GM12878 (cell line): ENCODE measurements around the gene KIDINS220. TPM values are rescaled to one million over a fixed set of nuclear protein-coding genes. Genes with fewer than 3 reads are reported as not detected.

Experiments used
- CBFB ChIP-seq: IDR thresholded peaks from 2 replicates; pipeline ENCODE4 v1.6.1; 2016; ENCODE audit warnings: antibody characterized with exemption, low read depth
- DPF2 ChIP-seq: fragments of 450-650 bp; IDR thresholded peaks from 2 replicates; pipeline ENCODE4 v1.6.1; 2017; ENCODE audit warnings: mild to moderate bottlenecking
- ESRRA ChIP-seq: IDR thresholded peaks from 2 replicates; pipeline ENCODE4 v1.6.1; 2012; ENCODE audit warnings: mild to moderate bottlenecking, low read length, improper control_type of control experiment
- GATAD2B ChIP-seq: fragments of 450-650 bp; conservative IDR thresholded peaks from 2 replicates; pipeline ENCODE4 v1.6.1; 2017; ENCODE audit warnings: low read depth, mild to moderate bottlenecking, moderate library complexity
- JUNB ChIP-seq: IDR thresholded peaks from 2 replicates; pipeline ENCODE4 v1.6.1; 2016; ENCODE audit warnings: antibody characterized with exemption, mild to moderate bottlenecking
- NFYB ChIP-seq: IDR thresholded peaks from 2 replicates; pipeline ENCODE4 v1.6.1; 2011; ENCODE audit warnings: low read depth, mild to moderate bottlenecking, low read length, improper control_type of control experiment, moderate library complexity; ENCODE audit not compliant: insufficient read depth
- RAD51 ChIP-seq: fragments of 450-650 bp; IDR thresholded peaks from 2 replicates; pipeline ENCODE4 v1.6.1; 2016; ENCODE audit warnings: moderate library complexity, mild to moderate bottlenecking, inconsistent platforms
- RELA ChIP-seq: fragments of 450-650 bp; IDR thresholded peaks from 2 replicates; pipeline ENCODE4 v1.8.0; 2014; ENCODE audit warnings: borderline replicate concordance; ENCODE audit not compliant: partially characterized antibody
- RFX5 ChIP-seq: IDR thresholded peaks from 2 replicates; pipeline ENCODE4 v1.6.1; 2011; ENCODE audit warnings: low read depth, low read length, improper control_type of control experiment
- ZNF622 ChIP-seq: fragments of 450-650 bp; IDR thresholded peaks from 2 replicates; pipeline ENCODE4 v1.6.1; 2017; ENCODE audit warnings: mild to moderate bottlenecking, inconsistent platforms
- ZSCAN29 ChIP-seq: fragments of 450-650 bp; IDR thresholded peaks from 2 replicates; pipeline ENCODE4 v1.6.1; 2017; ENCODE audit warnings: mild to moderate bottlenecking, moderate library complexity
- polyA plus RNA-seq, 11 experiments: library from polyadenylated mRNA; depleted of rRNA in 4 of 11; unstranded in 6 of 11; stranded (reverse) in 5 of 11; fragments of >200 nt; fragmentation: Nextera tagmentation in 4 of 11; fragmentation: Illumina TruSeq in 1 of 11; extraction: Ambion mirVana in 4 of 11; extraction: Trizol in 1 of 11; gene quantifications; 1 replicate in 1 of 11; 2 replicates in 10 of 11; pipeline versions ENCODE4 v1.2.1 to v1.2.3, GENCODE V29; 2011 to 2016; ENCODE audit warnings: inconsistent platforms in 2 of 11, missing spikeins in 2 of 11, low read depth in 1 of 11
- total RNA-seq, 4 experiments: library from RNA; depleted of rRNA in 3 of 4; stranded (reverse); fragments of >200 nt in 3 of 4; fragmentation: Illumina TruSeq in 1 of 4; extraction: Trizol in 1 of 4; gene quantifications; 2 replicates each; pipeline versions ENCODE4 v1.2.1 to v1.2.3, GENCODE V29; 2013 to 2021
- TF ChIP-seq, protein P1 (sequence below): fragments of 450-650 bp; IDR thresholded peaks from 2 replicates; pipeline ENCODE4 v1.6.1; 2016; ENCODE audit warnings: mild to moderate bottlenecking, moderate library complexity, borderline replicate concordance
- TF ChIP-seq, protein P2 (sequence below): fragments of 450-650 bp; conservative IDR thresholded peaks from 2 replicates; pipeline ENCODE4 v1.6.1; 2017; ENCODE audit warnings: mild to moderate bottlenecking, moderate library complexity
- TF ChIP-seq, protein P3 (sequence below): IDR thresholded peaks from 2 replicates; pipeline ENCODE4 v1.6.1; 2012; ENCODE audit warnings: mild to moderate bottlenecking, low read depth, low read length
- TF ChIP-seq, protein P4 (sequence below): IDR thresholded peaks from 2 replicates; pipeline ENCODE4 v1.6.1; 2012; ENCODE audit warnings: low read depth, low read length, improper control_type of control experiment

Gene KIDINS220
- total and polyA plus RNA-seq, 10 of the 15 experiments (the other 5 are each of a cell fraction or from before 2014, with no cell fraction given), result 6.0 to 31.2 (median 16.0) TPM

DNA sequence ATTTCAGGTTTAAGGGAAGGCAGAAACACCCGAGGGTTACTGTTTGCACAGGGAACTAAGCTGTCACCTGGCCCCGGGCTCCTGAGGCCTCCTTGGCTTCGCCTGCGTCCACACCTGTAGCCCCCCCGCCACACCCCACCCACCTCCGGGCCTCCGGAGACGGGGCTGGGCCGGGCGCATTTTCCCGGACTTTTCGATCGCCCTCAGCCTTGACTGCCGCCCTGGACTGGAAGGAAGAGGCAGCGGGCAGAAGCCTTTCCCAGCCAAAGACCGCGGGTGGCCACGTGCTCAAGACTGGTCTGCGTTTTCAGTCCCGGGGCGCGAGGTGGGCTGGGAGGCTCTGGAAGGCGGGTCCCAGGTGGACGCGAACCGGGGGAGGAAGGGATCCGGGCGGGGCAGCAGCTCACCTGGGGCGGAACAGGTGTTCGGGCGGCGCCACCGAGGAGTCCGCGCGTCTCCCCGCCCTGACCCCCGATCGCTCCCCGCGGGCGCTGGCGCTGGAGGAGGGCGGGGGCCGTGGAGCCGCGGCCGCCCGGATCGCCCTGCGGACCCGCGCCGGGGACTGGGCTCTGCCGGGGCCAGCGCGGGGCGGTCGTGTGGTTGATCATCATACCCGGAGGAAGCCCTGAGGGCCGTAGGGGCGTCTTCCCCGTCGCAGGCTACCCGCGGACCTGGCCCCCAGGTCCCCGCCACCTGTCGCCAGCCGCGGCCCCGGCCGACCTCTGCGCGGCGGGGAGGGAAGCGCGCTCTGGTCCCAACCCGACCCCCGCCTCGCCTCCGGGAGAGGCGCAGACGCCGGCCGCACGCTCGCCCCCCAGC, 152.3 kb downstream of the KIDINS220 start (continued):
- TF ChIP-seq, protein P1, sequence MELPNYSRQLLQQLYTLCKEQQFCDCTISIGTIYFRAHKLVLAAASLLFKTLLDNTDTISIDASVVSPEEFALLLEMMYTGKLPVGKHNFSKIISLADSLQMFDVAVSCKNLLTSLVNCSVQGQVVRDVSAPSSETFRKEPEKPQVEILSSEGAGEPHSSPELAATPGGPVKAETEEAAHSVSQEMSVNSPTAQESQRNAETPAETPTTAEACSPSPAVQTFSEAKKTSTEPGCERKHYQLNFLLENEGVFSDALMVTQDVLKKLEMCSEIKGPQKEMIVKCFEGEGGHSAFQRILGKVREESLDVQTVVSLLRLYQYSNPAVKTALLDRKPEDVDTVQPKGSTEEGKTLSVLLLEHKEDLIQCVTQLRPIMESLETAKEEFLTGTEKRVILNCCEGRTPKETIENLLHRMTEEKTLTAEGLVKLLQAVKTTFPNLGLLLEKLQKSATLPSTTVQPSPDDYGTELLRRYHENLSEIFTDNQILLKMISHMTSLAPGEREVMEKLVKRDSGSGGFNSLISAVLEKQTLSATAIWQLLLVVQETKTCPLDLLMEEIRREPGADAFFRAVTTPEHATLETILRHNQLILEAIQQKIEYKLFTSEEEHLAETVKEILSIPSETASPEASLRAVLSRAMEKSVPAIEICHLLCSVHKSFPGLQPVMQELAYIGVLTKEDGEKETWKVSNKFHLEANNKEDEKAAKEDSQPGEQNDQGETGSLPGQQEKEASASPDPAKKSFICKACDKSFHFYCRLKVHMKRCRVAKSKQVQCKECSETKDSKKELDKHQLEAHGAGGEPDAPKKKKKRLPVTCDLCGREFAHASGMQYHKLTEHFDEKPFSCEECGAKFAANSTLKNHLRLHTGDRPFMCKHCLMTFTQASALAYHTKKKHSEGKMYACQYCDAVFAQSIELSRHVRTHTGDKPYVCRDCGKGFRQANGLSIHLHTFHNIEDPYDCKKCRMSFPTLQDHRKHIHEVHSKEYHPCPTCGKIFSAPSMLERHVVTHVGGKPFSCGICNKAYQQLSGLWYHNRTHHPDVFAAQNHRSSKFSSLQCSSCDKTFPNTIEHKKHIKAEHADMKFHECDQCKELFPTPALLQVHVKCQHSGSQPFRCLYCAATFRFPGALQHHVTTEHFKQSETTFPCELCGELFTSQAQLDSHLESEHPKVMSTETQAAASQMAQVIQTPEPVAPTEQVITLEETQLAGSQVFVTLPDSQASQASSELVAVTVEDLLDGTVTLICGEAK, result no peak
- TF ChIP-seq NFYB, result no peak
- TF ChIP-seq, protein P2, sequence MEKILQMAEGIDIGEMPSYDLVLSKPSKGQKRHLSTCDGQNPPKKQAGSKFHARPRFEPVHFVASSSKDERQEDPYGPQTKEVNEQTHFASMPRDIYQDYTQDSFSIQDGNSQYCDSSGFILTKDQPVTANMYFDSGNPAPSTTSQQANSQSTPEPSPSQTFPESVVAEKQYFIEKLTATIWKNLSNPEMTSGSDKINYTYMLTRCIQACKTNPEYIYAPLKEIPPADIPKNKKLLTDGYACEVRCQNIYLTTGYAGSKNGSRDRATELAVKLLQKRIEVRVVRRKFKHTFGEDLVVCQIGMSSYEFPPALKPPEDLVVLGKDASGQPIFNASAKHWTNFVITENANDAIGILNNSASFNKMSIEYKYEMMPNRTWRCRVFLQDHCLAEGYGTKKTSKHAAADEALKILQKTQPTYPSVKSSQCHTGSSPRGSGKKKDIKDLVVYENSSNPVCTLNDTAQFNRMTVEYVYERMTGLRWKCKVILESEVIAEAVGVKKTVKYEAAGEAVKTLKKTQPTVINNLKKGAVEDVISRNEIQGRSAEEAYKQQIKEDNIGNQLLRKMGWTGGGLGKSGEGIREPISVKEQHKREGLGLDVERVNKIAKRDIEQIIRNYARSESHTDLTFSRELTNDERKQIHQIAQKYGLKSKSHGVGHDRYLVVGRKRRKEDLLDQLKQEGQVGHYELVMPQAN, result no peak
- no peak for TF ChIP-seq ZNF622
- TF ChIP-seq RAD51, result 0 out of 2 replicates have a peak, but pooled peaks have one; percentile 38
- TF ChIP-seq ZSCAN29, result no peak
- TF ChIP-seq, protein P3, sequence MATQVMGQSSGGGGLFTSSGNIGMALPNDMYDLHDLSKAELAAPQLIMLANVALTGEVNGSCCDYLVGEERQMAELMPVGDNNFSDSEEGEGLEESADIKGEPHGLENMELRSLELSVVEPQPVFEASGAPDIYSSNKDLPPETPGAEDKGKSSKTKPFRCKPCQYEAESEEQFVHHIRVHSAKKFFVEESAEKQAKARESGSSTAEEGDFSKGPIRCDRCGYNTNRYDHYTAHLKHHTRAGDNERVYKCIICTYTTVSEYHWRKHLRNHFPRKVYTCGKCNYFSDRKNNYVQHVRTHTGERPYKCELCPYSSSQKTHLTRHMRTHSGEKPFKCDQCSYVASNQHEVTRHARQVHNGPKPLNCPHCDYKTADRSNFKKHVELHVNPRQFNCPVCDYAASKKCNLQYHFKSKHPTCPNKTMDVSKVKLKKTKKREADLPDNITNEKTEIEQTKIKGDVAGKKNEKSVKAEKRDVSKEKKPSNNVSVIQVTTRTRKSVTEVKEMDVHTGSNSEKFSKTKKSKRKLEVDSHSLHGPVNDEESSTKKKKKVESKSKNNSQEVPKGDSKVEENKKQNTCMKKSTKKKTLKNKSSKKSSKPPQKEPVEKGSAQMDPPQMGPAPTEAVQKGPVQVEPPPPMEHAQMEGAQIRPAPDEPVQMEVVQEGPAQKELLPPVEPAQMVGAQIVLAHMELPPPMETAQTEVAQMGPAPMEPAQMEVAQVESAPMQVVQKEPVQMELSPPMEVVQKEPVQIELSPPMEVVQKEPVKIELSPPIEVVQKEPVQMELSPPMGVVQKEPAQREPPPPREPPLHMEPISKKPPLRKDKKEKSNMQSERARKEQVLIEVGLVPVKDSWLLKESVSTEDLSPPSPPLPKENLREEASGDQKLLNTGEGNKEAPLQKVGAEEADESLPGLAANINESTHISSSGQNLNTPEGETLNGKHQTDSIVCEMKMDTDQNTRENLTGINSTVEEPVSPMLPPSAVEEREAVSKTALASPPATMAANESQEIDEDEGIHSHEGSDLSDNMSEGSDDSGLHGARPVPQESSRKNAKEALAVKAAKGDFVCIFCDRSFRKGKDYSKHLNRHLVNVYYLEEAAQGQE, result no peak
- TF ChIP-seq RFX5, result no peak
- TF ChIP-seq, protein P4, sequence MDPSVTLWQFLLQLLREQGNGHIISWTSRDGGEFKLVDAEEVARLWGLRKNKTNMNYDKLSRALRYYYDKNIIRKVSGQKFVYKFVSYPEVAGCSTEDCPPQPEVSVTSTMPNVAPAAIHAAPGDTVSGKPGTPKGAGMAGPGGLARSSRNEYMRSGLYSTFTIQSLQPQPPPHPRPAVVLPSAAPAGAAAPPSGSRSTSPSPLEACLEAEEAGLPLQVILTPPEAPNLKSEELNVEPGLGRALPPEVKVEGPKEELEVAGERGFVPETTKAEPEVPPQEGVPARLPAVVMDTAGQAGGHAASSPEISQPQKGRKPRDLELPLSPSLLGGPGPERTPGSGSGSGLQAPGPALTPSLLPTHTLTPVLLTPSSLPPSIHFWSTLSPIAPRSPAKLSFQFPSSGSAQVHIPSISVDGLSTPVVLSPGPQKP, result no peak
- TF ChIP-seq JUNB, result no peak
- TF ChIP-seq CBFB, result no peak
- no peak for TF ChIP-seq ESRRA
- TF ChIP-seq GATAD2B, result no peak; the same call in 1 of the 2 replicates
- no peak; the same call in 1 of the 2 replicates for TF ChIP-seq DPF2
- no peak for TF ChIP-seq RELA
